GM19463 (cell line): ENCODE results near the gene SEMA5A.

Source experiments
- ATAC-seq: cut with Tn5 transposase; IDR thresholded peaks from one replicate; pipeline ENCODE4 v1.9.1; 2021; ENCODE audit warnings: mild to moderate bottlenecking, moderate library complexity; ENCODE audit not compliant: unreplicated experiment

The SEMA5A gene

GRCh38 chr5:9479361-9479760 lies 66.5 kb downstream of the SEMA5A start:
- no peak for ATAC-seq

DNA sequence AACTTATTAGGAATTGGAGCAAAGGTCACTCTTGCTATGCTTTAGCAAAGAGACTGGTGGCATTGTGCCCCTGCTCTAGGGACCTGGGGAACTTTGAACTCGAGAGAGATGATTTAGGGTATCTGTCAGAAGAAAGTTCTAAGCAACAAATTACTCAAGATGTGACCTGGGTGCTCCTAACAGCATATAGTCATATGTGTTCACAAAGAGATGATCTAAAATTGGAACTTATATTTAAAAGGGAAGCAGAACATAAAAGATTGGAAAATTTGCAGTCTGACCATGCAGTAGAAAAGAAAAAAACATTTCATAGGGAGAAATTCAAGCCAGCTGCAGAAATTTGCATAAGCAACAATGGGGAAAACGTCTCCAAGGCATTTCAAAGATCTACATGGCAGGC lies 68.3 kb downstream of the SEMA5A start:
- no peak for ATAC-seq

DNA sequence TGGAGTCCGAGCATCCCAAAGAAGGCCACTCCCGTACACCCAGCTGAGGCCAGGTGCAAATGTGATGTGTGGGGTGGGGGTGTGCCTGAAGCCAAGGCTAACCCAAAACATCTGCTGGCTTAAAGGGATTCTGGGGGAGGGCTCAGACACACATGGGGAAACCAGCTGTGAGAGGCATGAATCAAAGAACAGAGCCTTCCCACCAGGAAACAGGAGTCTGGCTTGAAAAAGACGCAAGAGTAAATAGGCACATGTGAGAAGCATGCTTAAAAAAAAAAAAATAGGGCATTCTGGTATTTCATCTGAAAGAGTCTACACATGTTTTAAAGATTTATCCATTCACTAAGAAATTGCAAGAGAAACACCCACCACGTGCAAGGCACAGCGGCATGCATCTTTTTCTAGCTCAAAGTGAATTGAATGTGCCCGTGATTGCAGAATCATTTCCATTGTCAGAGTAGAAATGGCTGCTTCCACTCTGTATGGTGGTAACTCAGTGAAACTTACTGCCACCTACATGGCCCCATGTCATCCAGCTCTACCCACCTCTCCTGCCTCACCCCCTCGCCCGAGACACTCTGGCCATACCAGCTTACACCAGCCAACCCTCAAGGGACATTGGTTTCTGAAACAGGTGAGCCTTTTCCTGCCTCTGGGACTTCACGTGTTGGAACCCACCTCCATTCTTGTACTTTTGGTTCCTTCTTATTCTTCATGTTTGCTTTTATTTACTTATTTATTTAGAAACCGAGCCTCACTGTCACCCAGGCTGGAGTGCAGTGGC lies 71.5 kb downstream of the SEMA5A start:
- no peak for ATAC-seq

- ATAC-seq = no peak
Observed at GRCh38 chr5:9473624-9474023, 72.3 kb downstream of the SEMA5A start.

DNA sequence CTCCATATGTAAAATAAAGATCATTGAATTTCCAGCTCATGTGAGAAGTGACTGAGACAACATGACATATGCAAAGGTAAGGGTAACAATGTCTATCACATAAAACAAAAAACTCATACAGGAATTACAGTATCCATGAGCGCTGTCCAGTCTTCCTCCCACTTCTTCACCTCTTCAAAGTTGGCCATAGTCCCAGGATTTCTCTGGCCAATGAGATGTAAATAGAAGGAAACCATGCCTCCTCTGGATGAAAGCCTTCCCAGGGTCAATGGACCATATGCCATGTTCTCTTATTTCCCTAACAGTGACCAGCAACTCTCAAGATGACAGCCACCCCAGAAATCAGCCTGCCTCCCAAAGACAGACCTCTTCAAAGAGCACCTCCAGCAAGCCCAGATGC lies 75.5 kb downstream of the SEMA5A start:
- no peak for ATAC-seq

- peak; percentile 46 for ATAC-seq
Observed at GRCh38 chr5:9468060-9468388, 77.9 kb downstream of the SEMA5A start.

- ATAC-seq = peak; percentile 16
Observed at GRCh38 chr5:9467199-9468059, 78.4 kb downstream of the SEMA5A start.

GRCh38 chr5:9466697-9467096 lies 79.2 kb downstream of the SEMA5A start:
- no peak for ATAC-seq

DNA sequence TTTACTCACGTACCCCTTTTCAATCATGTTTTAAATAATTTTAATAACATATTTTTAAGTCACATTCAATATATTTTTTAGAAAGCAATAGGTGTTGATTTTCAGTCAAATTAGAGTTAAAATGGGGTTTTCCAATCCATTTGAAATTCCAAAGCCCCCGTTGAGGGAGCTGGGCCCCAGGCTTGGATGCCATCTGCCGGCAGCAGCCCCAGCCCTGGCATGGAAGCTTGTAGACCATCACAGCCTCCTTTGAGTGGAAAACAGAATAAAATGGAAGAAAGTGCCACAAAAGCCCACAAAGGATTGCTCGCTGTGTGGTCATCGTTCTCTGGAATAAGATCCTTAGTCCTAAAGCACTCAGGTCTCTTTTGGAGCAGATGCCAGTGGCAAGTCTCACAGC lies 81.4 kb downstream of the SEMA5A start:
- ATAC-seq = no peak

DNA sequence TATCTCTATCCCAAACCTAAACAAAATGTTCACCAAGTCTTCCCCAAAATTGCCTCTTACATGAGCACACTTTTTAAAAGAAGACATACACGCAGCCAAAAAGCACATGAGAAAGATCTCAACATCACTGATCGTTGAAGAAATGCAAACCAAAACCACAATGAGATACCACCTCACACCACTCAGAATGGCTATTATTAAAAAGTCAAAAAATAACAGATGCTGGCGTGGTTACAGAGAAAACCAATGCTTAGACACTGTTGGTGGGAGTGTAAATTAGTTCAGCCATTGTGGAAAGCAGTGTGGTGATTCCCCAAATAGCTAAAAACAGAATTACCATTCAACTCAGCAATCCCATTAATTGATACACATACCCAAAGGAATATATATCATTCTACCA lies 83.8 kb downstream of the SEMA5A start:
- no peak for ATAC-seq

- ATAC-seq = no peak
Observed at GRCh38 chr5:9460885-9461645, 84.8 kb downstream of the SEMA5A start.

DNA sequence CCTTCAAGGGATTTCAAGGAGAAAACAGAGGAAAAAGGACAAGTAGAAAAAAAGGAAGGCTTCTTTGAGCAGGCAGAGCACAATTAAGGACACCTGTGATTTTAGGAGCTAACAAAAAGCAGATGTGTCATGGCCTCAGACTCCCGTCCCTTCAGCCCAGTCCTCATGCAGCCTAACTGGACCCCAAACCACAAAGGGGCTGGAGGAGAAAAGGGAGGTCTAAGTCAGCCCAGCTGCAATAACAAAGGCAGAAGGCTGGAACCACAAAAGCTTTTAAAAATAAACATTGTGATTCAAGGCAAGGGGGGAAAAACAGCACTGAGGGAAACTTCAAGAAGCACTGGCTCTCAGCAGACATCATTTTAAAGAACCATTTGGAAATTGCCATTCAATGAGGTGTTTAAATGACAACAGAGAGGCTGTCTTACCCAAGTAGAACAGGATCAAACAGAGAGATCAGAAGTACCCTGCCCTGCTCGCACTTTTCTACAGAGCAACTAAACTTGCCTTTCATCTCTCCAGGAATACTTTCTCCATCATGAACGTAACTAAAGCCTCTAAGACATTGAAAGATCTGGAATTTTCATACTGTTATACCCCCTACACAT lies 89.3 kb downstream of the SEMA5A start:
- ATAC-seq = no peak

DNA sequence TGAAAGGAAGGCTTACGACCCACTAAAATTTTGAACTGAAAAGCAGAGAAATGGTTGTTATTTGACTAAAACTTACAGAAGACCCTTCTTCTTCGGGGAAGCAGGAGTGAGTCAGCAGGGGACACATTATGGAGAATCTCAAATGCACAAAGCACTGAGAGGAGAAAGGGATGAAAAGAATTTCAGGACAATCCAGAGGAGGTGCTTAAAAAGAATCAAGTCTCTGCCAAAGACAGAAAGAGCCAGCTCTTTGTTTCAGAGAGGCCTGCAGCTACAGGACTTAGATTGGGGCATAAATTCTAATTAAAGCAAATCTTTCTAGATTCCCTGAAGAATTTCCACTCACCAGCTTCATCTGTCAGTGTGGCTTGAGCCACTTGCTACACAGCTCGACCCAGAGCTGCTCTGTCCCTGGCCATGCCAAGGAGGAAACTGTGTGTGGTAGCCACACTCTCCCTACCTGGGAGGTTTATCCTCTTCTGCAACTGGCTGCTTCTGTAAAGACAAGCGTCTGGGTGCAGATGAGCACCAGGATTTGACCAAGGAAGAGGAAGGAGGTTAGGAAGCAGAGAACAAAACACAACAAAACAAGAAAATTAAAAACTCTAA lies 89.9 kb downstream of the SEMA5A start:
- no peak for ATAC-seq

DNA sequence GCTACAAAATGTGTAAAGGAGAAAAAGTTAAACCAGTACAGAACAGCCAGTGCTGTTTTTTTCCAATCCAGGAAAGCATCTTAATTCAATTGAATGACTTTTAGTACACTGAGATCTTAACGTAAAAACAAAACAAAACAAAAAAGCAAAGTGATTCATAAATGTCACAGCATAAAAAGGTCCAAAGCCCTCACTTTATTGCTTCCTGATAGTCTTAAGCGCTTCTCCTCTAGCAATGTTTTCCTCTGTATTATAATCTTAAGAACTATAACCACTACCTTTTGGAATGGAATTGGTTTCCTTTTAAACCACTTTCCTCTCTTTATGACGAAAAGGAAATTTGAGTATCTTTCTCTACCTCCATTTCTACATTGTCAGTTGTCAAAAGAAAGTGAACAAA lies 91.4 kb downstream of the SEMA5A start:
- no peak for ATAC-seq

GRCh38 chr5:9454012-9454481 lies 91.8 kb downstream of the SEMA5A start:
- ATAC-seq = no peak

GRCh38 chr5:9453480-9454011 lies 92.3 kb downstream of the SEMA5A start:
- ATAC-seq = no peak

DNA sequence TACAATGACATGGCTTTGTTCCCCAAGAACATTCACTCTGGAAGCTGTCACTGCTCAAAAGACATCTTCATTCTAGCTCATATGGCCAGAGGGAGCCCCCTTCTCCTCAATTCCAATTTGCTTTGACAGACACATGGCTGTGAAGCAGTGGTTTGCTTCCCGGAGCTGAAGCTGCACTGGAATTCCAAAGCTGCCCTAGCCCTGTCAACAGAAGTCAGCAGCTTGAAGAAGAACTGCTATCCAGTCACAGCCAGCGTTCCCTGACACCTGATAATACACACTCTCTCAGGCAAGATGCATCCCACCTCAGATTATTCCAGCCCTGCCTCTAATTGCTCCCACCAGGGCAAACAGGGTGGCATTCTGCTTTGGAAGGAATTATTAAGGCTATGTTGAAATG lies 93.7 kb downstream of the SEMA5A start:
- ATAC-seq = no peak

DNA sequence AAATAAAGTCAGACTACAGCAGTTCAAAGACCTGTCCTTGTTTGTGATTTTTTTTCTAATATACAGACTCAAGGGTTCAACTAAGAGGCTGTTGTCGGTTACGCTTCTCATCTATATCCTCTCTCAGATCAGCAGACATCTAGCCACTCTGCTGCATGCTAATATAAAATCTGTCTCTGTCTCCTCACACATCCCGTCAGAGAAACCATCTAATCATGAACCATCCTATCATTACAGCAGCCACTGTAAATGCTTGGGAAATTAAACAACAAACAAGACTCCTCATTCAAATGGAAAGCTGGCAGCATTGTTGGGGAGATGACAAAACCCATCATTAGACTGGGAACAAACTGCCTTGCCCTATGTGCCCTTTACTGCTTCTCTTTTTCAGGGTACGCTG lies 94.8 kb downstream of the SEMA5A start:
- no peak for ATAC-seq

- peak; percentile 42 for ATAC-seq
Observed at GRCh38 chr5:9447691-9448090, 98.2 kb downstream of the SEMA5A start.

- ATAC-seq = no peak
Observed at GRCh38 chr5:9445826-9446388, 100.0 kb downstream of the SEMA5A start.
